ENCODE data around the gene RPS15.

The RPS15 gene

GRCh38 chr19:1453525-1454364, 15.5 kb downstream of the RPS15 start:
- TF ChIP-seq CTCF (IDR thresholded peaks at IDR 0.05; ENCODE audit: low read depth, low read length) = no peak
- H3K4me3 ChIP-seq (replicated peaks in 1 of 2; ENCODE audit: low read depth in 2 of 2, low read length in 2 of 2) = no peak overlapping the region
- peak; percentile 38 to 44 for DNase-seq (ENCODE audit: low read depth in 2 of 2)

- no peak for DNase-seq (ENCODE audit: low read depth in 2 of 2)
- TF ChIP-seq CTCF (IDR thresholded peaks at IDR 0.05; ENCODE audit: low read depth, low read length) = no peak
- no peak overlapping the region for H3K4me3 ChIP-seq (replicated peaks in 1 of 2; ENCODE audit: low read depth in 2 of 2, low read length in 2 of 2)
Measured at GRCh38 chr19:1455002-1455335, 16.8 kb downstream of the RPS15 start.

- no peak for TF ChIP-seq CTCF (IDR thresholded peaks at IDR 0.05; ENCODE audit: low read depth, low read length)
- DNase-seq (ENCODE audit: low read depth in 2 of 2) = peak; percentile 63 to 77
- H3K4me3 ChIP-seq (replicated peaks in 1 of 2; ENCODE audit: low read depth in 2 of 2, low read length in 2 of 2) = no peak overlapping the region
Measured at GRCh38 chr19:1455336-1456120, 17.3 kb downstream of the RPS15 start.

- no peak for TF ChIP-seq CTCF (IDR thresholded peaks at IDR 0.05; ENCODE audit: low read depth, low read length)
- no peak overlapping the region for H3K4me3 ChIP-seq (replicated peaks in 1 of 2; ENCODE audit: low read depth in 2 of 2, low read length in 2 of 2)
- no peak for DNase-seq (ENCODE audit: low read depth in 2 of 2)
Measured at GRCh38 chr19:1456121-1456900, 18.1 kb downstream of the RPS15 start.

- H3K4me3 ChIP-seq (replicated peaks in 1 of 2; ENCODE audit: low read depth in 2 of 2, low read length in 2 of 2) = no peak overlapping the region
- TF ChIP-seq CTCF (IDR thresholded peaks at IDR 0.05; ENCODE audit: low read depth, low read length) = no peak
- DNase-seq (ENCODE audit: low read depth in 2 of 2) = no peak
Measured at GRCh38 chr19:1457031-1457739, 19.0 kb downstream of the RPS15 start.

GRCh38 chr19:1457892-1458291, 19.7 kb downstream of the RPS15 start:
- TF ChIP-seq CTCF (IDR thresholded peaks at IDR 0.05; ENCODE audit: low read depth, low read length) = no peak
- no peak for DNase-seq (ENCODE audit: low read depth in 2 of 2)
- no peak overlapping the region for H3K4me3 ChIP-seq (replicated peaks in 1 of 2; ENCODE audit: low read depth in 2 of 2, low read length in 2 of 2)
